Mucosa of descending colon (tissue), 3 donors: ENCODE results near the gene AFDN. TPM values are rescaled to one million over a fixed set of nuclear protein-coding genes. Genes with fewer than 3 reads are reported as not detected.

ENCODE experiments used
- ATAC-seq: fragments of 200-7000 bp; cut with Tn5 transposase; one replicate; pipeline ENCODE4 v1.9.1; 2020; ENCODE audit warnings: mild to moderate bottlenecking, moderate library complexity
- DNase-seq, 3 donors: peaks; one replicate each; pipeline ENCODE4 v3.0.0-alpha.2; 2020
- H3K36me3 ChIP-seq: fragments of 200-600 bp; one replicate; pipeline ENCODE4 v1.8.0; 2021; ENCODE audit warnings: low read depth, mild to moderate bottlenecking
- H3K4me1 ChIP-seq: fragments of 200-600 bp; one replicate; pipeline ENCODE4 v1.8.0; 2021; ENCODE audit warnings: low read depth, mild to moderate bottlenecking
- H3K4me3 ChIP-seq: fragments of 200-600 bp; one replicate; pipeline ENCODE4 v1.8.0; 2021; ENCODE audit warnings: mild to moderate bottlenecking
- H3K9me3 ChIP-seq: fragments of 200-600 bp; one replicate; pipeline ENCODE4 v1.8.0; 2021; ENCODE audit warnings: mild to moderate bottlenecking
- intact Hi-C, 2 donors: fragments of 100-400 bp; cut with DNase I in 1 of 2; cut with micrococcal nuclease in 1 of 2; formaldehyde crosslinking; loops; one replicate each; pipeline versions ENCODE4 v1.11.0 to v1.11.1; 2022; cut with DNase I, micrococcal nuclease
- total RNA-seq, 3 donors: library from RNA; stranded (reverse); fragmentation: NEBNext Ultra II Directional in 2 of 3; extraction: Animal tissue kit (Norgen Biotek cat#: 25700) in 2 of 3; gene quantifications; one replicate each; pipeline versions ENCODE4 v1.2.1 to v1.2.4, GENCODE V29; 2021 to 2023
- TF ChIP-seq, protein P1 (sequence below): fragments of 200-600 bp; IDR thresholded peaks from one replicate; pipeline ENCODE4 v1.8.0; 2022; ENCODE audit warnings: antibody characterized with exemption, mild to moderate bottlenecking
- donor health status: DM: no; HTN: no; CAD: no; lungs with moderate emphysema.
- donor health status: DM: no; HTN: no; CAD: no.
- donor health status: DM: no; HTN: yes; CAD: no.

AFDN gene
- total RNA-seq, 3 donors from 2014 or later, result 168 to 231 (median 208) TPM

DNA sequence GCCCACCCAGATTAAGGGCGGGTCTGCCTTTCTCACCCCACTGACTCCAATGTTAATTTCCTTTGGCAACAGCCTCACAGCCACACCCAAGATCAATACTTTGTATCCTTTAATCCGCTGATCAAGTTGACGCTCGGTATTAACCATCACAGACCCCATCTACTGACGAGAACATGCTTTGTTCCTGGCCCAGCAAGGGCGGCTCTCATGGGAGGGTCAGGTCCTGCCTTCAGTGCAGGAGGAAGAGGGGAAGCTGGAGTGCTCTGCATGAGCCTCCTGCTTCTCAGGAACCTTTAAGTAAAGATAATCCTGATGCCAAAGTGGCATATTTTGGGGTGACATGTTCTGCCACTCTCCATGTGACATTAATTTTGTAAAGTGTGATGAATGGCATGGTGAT, 179.1 kb downstream of the AFDN start:
- H3K9me3 ChIP-seq, result peaks cover 3% of the 10 kb centered on the region
- intact Hi-C loops, result no loop called here
- no peaks in the 10 kb centered on the region for H3K36me3 ChIP-seq
- no peak overlapping the region for H3K4me3 ChIP-seq
- no peak for ATAC-seq
- no peak for DNase-seq
- H3K4me1 ChIP-seq, result no peaks in the 10 kb centered on the region
- TF ChIP-seq, protein P1, sequence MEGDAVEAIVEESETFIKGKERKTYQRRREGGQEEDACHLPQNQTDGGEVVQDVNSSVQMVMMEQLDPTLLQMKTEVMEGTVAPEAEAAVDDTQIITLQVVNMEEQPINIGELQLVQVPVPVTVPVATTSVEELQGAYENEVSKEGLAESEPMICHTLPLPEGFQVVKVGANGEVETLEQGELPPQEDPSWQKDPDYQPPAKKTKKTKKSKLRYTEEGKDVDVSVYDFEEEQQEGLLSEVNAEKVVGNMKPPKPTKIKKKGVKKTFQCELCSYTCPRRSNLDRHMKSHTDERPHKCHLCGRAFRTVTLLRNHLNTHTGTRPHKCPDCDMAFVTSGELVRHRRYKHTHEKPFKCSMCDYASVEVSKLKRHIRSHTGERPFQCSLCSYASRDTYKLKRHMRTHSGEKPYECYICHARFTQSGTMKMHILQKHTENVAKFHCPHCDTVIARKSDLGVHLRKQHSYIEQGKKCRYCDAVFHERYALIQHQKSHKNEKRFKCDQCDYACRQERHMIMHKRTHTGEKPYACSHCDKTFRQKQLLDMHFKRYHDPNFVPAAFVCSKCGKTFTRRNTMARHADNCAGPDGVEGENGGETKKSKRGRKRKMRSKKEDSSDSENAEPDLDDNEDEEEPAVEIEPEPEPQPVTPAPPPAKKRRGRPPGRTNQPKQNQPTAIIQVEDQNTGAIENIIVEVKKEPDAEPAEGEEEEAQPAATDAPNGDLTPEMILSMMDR, result no peak

DNA sequence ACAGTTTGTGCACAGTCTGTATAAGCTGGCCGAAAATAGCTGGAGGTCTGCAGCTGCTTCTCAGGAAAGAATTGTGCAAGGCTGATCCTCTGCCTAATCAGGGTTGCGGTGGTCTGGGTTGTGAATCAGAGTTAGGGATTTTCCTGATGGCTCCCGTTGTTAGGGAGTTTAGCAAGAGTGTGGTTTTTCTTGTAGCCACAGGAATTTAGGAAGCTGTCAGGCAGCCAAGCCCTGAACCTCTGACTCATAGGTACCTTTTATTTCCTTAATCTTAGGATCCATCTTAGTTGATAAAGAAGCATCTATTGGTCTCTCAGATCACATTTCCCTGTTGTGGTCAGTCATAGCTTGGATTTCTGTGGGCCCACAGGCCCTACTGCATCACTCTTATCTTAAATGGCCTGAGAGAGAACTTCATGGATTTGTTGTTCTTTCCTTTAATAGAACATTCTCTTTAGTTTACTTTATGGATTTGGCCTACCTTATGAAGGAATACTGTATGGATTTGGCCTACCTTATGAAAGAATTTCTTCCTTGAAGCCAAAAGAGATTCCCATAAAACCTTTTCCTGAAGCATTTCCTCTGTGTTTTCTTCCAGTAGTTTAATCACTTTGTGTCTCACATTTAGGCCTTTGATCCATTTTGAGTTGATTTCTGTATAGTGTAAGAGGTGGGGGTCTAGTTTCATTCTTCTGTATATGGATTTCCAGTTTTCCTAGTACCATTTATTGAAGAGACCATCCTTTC, 181.1 kb downstream of the AFDN start:
- no peak for DNase-seq
- H3K36me3 ChIP-seq, result no peaks in the 10 kb centered on the region
- H3K4me3 ChIP-seq, result no peak overlapping the region
- TF ChIP-seq, protein P1, result no peak
- ATAC-seq, result peak; percentile 82
- intact Hi-C loops, result no loop called here
- no peaks in the 10 kb centered on the region for H3K4me1 ChIP-seq
- H3K9me3 ChIP-seq, result peaks cover 18% of the 10 kb centered on the region

DNA sequence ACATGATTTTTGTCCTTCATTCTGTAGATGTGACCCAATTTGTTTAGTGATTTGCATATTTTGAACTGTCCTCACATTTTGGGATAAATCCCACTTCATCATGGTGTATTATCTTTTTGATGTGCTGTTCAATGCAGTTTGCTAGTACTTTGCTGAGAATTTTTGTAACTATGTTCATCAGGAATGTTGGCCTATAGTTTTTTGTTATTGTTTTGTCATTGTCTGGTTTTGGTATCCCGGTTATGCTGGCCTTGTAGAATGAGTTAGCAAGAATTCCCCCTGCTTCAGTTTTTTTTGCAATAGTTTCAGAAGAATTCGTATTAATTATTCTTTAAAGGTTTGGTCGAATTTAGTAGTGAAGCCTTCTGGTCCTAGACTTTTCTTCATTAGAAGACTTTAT, 182.6 kb downstream of the AFDN start:
- H3K36me3 ChIP-seq, result no peaks in the 10 kb centered on the region
- ATAC-seq (no peak), DNase-seq (no peak)
- H3K9me3 ChIP-seq, result peaks cover 18% of the 10 kb centered on the region
- TF ChIP-seq, protein P1, result no peak
- no peaks in the 10 kb centered on the region for H3K4me1 ChIP-seq
- intact Hi-C loops, result no loop called here
- H3K4me3 ChIP-seq, result no peak overlapping the region

DNA sequence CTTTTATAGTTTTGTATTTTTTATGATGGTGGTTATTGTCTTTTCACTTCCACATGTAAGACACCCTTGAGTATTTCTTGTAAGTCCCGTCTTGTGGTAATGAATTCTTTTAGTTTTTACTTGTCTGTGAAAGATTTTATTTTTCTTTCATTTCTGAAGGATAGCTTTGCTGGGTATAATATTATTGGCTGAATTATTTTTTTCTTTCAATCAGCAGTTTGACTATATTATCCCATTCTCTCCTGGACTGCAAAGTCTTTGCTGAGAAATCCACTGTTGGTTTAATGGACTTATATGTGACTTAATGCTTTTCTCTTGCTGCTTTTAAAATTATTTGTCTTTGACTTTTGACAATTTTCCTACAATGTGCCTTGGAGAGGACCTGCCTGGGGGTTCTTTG, 184.6 kb downstream of the AFDN start:
- Histone ChIP-seq H3K36me3 (no peaks in the 10 kb centered on the region), H3K4me1 (peaks cover 7% of the 10 kb centered on the region), H3K9me3 (peaks cover 18% of the 10 kb centered on the region), H3K4me3 (no peak overlapping the region)
- ATAC-seq (no peak), DNase-seq (no peak)
- intact Hi-C loops, result no loop called here
- TF ChIP-seq, protein P1, result no peak

DNA sequence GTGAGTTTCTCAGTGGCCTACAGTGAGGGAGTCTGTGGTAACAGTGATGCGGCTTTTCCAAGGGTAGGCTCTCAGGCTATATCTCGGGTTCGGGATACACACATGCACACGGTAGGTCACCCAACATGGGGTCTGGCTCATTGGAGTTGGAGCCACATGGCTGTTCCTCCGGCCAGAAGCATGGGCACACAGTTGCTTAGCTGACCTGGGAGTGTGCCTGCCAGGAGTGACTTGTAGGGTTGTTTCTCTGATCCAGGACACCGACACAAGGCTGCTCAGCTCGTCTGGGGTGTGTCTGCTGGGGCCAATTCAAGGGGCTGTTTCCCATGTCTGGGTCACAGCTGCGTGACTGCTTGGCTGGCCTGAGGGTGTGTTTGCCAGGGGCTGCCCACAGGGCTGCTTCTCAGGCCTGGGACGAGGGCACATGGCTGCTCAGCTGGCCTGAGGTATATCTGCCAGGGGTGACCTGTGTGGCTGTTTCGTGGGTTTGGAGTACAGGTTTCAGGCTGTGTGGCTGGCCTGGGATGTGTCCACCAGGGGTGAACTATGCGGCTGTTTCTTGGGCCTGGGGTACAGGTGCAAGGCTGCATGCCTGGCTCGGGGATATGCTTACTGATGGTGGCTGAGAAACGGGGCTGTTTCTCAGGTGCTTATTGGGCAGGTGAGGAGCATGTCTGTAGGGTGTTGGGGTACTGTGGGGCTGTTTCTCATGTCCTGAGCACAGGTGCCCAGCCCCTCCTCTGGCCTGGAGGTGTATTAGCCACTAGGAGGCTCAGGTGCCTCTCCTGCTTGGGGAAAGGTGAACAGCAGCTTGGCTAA, 185.9 kb downstream of the AFDN start:
- intact Hi-C loops, result no loop called here
- H3K9me3 ChIP-seq, result peaks cover 18% of the 10 kb centered on the region
- no peak overlapping the region for H3K4me3 ChIP-seq
- DNase-seq (peak in 1 of 3 donors; percentile 0), ATAC-seq (no peak)
- H3K4me1 ChIP-seq, result peaks cover 13% of the 10 kb centered on the region
- TF ChIP-seq, protein P1, result no peak
- H3K36me3 ChIP-seq, result no peaks in the 10 kb centered on the region
